H54 (cell line): ENCODE data around the gene PLD1.
"Not testable (repeated sequence)": the region's sequence is repeated elsewhere in the genome, so short reads cannot be mapped to it uniquely, and the experiment has no call there.

Source experiments
- DNase-seq: peaks from one replicate; pipeline ENCODE4 v3.0.0; 2011; ENCODE audit warnings: low spot score, mixed read lengths; ENCODE audit not compliant: insufficient read length
- FAIRE-seq: peaks from 3 replicates; lab custom pipeline; 2011; peaks lifted over from hg19 to GRCh38; lab: Jason Lieb, UNC
- POLR2A ChIP-seq: IDR thresholded peaks from 2 replicates; pipeline ENCODE4 v1.6.1; 2011; ENCODE audit warnings: low read depth, mild to moderate bottlenecking, low read length

PLD1 gene

DNA sequence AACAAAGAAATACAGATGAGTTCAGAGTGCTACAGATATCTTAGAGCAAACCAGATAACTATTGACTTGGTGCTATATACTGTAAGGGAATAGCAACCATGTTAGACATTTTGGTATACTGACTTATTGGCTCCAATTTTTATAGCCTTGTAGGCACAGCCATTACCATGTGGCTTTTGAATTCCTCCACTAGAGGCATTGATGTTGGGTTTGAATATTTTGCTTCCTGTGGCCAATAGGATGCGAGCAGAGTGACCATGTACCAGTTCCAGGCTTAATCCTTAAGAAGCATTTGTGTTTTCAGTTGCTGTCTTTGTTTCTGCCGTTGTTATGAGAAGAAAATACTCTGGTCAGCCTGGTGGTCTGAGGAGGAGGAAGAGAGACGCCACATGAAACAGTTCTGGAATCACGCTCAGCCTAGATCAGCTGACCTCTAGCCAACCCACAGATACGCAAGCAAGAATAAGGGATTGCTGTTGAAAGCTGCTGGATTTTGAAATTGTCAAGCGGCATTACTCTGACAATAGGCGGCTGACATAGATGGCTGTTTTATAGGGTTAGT, 240.6 kb downstream of the PLD1 start:
- TF ChIP-seq POLR2A: no peak
- peak; percentile 61 for FAIRE-seq
- DNase-seq: no peak

DNA sequence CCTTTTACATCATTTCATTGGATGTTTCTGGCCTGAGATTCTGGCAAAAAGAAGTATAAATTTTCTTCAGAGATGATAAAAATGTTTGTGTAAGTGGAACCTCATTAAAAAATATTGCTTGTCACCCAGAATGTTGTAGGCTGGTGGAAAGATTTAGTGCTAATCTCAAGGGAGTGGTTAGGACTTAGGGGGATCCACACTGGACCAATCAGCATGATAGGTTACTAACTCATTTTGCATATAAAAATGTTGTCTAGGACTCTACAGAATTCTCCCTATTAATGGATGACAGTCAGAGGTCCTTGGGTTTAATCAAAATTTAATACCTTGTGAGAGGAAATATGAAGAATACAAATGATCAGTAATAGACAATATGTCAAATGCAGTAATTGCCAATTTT, 241.5 kb downstream of the PLD1 start:
- TF ChIP-seq POLR2A: no peak
- DNase-seq (no peak), FAIRE-seq (no peak)

DNA sequence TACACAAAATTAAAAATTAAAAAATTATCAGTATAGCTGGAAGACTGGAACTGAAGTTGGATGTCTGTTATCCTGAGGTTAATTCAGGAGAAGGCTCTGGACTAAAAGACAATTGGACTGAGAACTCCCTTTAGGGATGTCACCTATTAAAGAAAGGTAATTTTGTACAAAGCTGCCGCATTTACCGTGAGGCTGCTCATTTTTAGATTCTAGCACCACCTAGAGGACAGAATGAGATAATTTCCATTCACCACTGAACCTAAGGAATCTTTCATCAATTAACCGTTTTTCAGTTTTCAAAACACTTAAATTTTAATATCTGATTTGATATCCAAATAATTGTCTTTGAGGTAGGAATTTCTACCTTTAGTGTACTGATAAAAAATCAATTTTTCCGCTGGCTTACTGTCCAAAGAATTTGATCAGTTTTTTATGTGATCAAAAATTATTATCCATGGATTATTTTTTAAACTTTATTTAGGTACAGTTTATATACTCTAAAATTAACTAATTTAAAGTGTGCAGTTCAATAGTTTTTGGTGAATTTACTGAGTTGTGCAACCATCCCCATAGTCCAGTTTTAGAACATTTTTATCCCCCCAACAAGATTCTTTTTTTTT, 243.4 kb downstream of the PLD1 start:
- no peak for TF ChIP-seq POLR2A
- DNase-seq (peak; percentile 27), FAIRE-seq (peak; percentile 91)

DNA sequence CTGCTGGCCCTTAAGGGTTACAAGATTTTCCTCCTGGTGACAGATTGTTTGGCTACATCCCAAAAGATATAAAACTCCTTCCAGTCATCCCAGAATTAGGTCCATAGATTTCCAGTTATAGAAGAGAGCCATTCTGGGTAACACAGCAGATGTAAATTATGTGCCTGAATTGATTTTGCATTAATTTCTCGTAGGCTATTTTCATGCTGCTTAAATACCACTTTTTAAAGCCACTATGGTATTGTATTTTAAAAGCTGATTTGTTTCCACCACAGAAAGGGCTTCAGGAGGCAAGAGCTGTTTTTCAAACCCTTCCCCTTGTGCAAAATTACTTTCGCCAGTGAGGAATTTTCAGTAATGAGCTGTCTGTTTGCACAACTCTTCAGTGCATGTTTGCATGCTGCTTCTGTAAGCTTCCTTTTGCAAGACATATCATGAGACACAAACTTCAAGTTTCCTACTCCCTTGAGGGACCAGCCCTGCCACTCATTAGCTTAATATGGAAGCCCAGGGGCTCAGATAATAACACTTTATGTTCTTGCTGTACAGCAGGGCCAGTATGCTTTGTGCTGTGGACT, 244.7 kb downstream of the PLD1 start:
- no peak for FAIRE-seq
- no peak for DNase-seq
- TF ChIP-seq POLR2A: no peak

DNA sequence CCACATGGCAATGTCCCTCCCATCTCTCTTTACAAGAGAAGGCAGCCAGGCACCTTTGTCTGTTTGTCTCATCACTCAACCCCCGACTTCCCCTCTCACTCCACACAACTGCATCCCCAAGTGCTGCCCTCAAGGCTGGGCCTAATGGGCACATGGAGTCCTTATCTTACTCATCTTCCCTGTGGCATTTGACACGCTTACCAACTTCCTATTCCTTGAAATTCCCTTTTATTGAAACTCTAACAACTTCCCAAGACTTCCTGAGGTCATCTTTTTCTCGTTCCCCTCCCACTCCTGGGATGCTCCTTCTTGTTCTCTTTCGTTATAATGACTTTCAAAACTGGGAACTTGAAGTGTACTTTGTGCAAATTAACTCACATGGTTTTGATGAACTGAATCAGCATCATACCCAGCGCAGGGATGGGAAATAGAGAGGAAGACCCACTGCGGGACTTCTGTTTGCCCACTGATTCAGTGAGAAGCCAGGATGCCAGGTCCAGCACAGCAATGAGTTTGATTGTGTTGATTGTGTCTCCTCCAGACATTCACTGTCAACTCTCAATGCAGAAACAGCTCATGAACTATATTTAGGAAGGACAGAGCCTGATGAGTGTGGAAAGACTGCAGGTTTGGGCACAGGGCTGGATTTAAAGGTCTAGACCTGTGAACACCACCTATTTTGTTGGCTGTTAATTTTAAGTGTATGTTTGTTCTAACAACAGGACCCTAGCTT, 245.4 kb downstream of the PLD1 start:
- FAIRE-seq (no peak), DNase-seq (no peak)
- TF ChIP-seq POLR2A: no peak

DNA sequence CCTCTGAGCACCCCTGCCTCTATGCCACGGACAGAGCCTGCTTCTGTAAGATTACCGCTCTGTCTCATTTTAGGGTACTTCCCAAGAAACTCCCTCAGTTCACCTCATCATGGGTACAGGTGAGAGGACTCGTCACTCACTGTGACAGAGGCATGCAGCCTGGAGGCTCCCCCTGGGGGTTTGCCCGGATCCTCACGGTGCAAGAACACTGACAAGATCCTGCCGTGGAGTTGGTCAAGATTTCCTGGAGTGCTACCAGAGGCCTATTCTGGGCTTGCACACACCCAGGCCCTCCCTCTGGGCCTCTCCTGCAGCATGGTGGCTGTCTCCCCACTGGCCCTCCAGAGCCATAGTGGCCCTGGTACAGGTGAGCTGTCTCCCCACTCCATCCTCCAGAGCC, 247.0 kb downstream of the PLD1 start:
- no peak for DNase-seq
- no peak for FAIRE-seq
- no peak for TF ChIP-seq POLR2A

DNA sequence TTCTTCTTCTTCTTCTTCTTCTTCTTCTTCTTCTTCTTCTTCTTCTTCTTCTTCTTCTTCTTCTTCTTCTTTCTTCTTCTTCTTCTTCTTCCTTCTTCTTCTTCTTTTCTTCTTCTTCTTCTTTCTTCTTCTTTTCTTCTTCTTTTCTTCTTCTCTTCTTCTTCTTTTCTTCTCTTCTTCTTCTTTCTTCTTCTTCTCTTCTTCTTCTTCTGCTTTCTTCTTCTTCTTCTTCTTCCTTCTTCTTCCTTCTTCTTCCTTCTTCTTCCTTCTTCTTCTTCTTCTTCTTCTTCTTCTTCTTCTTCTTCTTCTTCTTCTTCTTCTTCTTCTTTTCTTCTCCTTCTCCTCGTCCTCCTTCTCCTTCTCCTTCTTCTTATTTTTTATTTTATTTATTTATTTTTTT, 247.8 kb downstream of the PLD1 start:
- FAIRE-seq: not testable (repeated sequence)

DNA sequence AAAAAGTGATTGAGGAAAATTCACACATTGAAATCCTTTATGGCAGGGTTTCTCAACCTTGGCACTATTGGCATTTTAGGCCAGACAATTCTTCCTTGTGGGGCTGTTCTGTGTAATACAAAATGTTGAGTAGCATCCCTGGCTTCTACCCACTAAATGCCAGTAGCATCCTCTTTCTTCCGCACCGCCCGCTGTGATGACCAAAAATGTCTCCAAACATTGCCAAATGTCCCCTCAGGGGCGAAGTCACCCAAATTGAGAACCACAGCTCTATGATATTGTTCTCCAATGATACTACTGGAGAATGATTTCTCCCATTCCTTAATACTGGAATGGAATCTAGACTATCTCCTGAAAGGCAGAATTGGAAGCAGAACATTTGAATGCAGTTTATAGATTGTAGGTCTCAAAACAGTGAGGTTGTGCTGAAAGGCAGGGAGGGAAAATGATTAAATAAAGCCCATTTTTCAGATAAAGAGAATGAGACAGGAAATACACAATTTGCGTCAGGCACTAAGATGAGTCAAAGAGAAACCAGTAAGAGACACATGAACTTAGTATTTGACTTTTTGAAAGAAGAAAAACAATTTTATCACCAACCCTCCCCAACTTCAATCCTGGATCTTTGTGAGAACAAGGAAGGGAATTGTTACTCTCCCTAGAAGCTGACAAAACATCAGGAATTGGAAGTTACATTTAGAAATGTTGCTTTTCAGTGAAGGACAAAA, 248.5 kb downstream of the PLD1 start:
- DNase-seq: no peak
- FAIRE-seq: no peak

More for the DNA sequence above, 247.8 kb downstream of the PLD1 start:
- not testable (repeated sequence) for DNase-seq

DNA sequence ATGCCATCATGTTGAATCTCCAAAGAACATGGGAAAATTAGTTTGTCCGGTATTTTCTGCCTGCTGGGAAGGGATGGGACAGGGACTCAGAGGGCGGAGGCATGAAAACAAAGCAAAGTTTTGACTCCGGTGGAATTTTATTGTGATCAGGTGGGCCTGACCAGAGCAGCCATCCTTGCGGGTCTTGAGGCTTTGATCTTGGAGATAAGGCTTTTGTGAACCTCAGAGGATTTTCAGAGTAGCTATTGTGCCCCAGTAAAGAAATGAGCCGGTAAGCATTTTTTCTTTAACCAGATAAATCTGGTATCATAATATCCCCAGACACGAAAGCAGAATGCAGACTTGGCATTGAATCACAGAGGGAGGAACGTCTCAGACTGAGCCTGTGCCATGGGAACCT, 250.7 kb downstream of the PLD1 start:
- FAIRE-seq (no peak), DNase-seq (no peak)
- no peak for TF ChIP-seq POLR2A

More for the DNA sequence above, 248.5 kb downstream of the PLD1 start:
- no peak for TF ChIP-seq POLR2A

DNA sequence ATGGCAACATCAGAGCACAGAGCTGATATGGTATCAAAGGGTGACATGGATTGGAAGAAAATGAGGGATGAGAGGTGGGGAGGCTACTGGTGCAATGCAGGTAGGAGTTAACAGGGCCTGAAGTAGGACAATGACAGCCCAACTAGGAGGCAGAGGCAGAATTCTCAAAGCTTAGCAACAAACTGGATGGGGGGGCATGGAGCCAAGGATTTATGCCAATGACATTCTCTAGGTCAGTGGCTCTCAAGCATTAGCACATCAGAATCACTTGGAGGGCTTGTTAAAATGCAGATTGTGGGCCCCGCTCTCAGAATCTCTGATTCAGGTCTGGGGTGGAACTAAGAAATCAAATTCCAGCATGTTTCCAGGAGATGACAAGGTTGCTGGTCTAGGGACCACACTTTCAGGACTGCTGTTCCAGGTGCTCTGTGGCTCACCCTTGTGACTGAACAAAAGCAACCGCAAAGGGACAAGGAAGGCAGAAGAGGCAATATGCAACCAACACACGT, 252.0 kb downstream of the PLD1 start:
- FAIRE-seq (no peak), DNase-seq (no peak)
- no peak for TF ChIP-seq POLR2A

DNA sequence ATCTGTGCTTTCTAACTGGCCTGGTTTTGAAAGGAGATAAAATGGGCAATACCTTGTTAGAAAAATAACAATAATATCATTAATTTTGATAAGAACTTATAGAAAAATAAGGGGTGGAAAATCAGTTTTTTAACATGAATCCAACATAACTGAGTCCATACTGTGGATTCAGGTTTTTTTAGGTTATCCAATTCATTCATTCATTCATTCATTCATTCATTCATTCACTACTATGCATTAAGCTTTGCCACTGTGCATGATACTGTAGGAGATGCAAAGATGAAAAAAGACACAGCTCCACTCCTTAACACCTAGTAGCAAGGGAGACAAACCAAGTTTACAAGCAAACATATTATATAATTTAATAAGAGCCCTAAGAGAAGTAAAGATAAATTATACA, 253.1 kb downstream of the PLD1 start:
- no peak for TF ChIP-seq POLR2A
- FAIRE-seq (no peak), DNase-seq (no peak)

DNA sequence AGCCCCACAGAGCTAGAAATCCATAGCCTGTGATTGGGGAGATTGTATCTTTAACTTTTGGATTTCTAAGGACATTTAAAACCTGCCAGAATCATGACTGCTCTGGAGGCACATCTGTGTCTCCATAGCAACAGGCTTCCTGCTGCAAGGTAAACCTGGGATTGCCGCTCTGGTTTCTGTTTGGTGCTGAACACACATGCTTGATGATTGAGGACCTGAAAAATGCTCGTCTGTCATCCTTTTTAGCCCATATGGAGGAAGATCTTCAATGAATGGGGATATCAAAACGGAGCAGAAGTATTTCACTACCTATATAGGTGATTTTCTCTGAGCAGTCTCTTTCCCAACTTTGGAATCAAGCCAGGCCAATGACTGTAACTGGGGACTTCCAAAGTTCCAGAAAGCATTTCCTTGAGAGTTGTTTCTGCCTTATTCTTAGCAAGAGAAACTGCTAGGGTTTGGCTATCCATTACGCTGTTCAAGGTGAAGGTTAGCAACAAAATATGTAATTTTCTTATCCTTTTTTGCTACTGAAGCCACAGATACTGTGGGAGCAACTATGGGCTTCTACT, 253.6 kb downstream of the PLD1 start:
- DNase-seq (no peak), FAIRE-seq (no peak)
- TF ChIP-seq POLR2A: no peak

DNA sequence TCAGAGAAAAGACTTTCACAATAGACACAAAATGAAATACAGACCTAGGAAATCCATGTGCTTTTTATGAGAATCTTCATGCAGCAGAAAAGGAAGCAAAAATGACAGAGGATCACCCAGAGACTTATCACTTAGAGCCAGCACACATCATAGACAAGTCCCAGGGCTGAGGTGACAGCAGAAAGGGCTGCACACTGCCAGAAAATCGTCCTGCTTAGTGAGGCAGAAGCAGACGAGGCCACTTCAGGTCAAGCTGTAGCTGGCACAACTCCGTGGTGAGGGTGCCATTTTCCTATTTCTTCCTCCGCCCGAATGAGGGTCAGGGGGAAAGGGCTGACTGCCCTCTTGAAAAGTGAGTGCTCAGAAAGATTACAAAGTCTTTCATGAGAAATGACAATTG, 254.1 kb downstream of the PLD1 start:
- DNase-seq (no peak), FAIRE-seq (no peak)
- no peak for TF ChIP-seq POLR2A
